ENCODE results near the gene BBS7. TPM values are rescaled to one million over a fixed set of nuclear protein-coding genes. Genes with fewer than 3 reads are reported as not detected.

BBS7 gene
- total RNA-seq, 1 experiment from 2014 or later = 20.5 TPM

- no peak for TF ChIP-seq MLX (CRISPR knock-in tag; IDR thresholded peaks at IDR 0.05)
- TF ChIP-seq PREB (CRISPR knock-in tag; IDR thresholded peaks at IDR 0.05; ENCODE audit: borderline replicate concordance) = no peak
Measured at GRCh38 chr4:121817701-121818100, 52.6 kb downstream of the BBS7 start (continued).

GRCh38 chr4:121817006-121817405, 53.3 kb downstream of the BBS7 start:
- ChIA-PET POLR2A (no interaction called here), CTCF (no interaction called here)
- 0 out of 2 replicates have a peak, but pooled peaks cover 2% of the 10 kb centered on the region for H3K4me1 Mint-ChIP-seq
- no peaks in the 10 kb centered on the region for H3K27me3 Mint-ChIP-seq (ENCODE audit: low read depth)
- H3K36me3 Mint-ChIP-seq = peaks cover 67% of the 10 kb centered on the region
- no peak for DNase-seq (ENCODE audit: low spot score)
- H3K4me3 Mint-ChIP-seq = no peak overlapping the region
- no peaks in the 10 kb centered on the region for H3K9me3 Mint-ChIP-seq
- no peak for TF ChIP-seq CTCF (IDR thresholded peaks at IDR 0.05)
- TF ChIP-seq NR1H2 (CRISPR knock-in tag; IDR thresholded peaks at IDR 0.05) = no peak
- TF ChIP-seq, protein P1, sequence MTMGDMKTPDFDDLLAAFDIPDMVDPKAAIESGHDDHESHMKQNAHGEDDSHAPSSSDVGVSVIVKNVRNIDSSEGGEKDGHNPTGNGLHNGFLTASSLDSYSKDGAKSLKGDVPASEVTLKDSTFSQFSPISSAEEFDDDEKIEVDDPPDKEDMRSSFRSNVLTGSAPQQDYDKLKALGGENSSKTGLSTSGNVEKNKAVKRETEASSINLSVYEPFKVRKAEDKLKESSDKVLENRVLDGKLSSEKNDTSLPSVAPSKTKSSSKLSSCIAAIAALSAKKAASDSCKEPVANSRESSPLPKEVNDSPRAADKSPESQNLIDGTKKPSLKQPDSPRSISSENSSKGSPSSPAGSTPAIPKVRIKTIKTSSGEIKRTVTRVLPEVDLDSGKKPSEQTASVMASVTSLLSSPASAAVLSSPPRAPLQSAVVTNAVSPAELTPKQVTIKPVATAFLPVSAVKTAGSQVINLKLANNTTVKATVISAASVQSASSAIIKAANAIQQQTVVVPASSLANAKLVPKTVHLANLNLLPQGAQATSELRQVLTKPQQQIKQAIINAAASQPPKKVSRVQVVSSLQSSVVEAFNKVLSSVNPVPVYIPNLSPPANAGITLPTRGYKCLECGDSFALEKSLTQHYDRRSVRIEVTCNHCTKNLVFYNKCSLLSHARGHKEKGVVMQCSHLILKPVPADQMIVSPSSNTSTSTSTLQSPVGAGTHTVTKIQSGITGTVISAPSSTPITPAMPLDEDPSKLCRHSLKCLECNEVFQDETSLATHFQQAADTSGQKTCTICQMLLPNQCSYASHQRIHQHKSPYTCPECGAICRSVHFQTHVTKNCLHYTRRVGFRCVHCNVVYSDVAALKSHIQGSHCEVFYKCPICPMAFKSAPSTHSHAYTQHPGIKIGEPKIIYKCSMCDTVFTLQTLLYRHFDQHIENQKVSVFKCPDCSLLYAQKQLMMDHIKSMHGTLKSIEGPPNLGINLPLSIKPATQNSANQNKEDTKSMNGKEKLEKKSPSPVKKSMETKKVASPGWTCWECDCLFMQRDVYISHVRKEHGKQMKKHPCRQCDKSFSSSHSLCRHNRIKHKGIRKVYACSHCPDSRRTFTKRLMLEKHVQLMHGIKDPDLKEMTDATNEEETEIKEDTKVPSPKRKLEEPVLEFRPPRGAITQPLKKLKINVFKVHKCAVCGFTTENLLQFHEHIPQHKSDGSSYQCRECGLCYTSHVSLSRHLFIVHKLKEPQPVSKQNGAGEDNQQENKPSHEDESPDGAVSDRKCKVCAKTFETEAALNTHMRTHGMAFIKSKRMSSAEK (CRISPR knock-in tag; IDR thresholded peaks at IDR 0.05; ENCODE audit: borderline replicate concordance) = no peak
- no peak for TF ChIP-seq FOXP1 (CRISPR knock-in tag; IDR thresholded peaks at IDR 0.05; ENCODE audit: borderline replicate concordance)
- TF ChIP-seq NR3C1 (CRISPR knock-in tag; conservative IDR thresholded peaks at IDR 0.05; ENCODE audit: low read depth) = no peak
- TF ChIP-seq KAT7 (CRISPR knock-in tag; IDR thresholded peaks at IDR 0.05; ENCODE audit: borderline replicate concordance) = no peak
- no peak for TF ChIP-seq GTF2I (CRISPR knock-in tag; conservative IDR thresholded peaks at IDR 0.05)
- TF ChIP-seq MXD4 (CRISPR knock-in tag; IDR thresholded peaks at IDR 0.05; ENCODE audit: borderline replicate concordance) = no peak
- no peak for TF ChIP-seq ZNF512 (CRISPR knock-in tag; IDR thresholded peaks at IDR 0.05; ENCODE audit: borderline replicate concordance)
- no peak for TF ChIP-seq CBFB (CRISPR knock-in tag; IDR thresholded peaks at IDR 0.05; ENCODE audit: low read depth)
- TF ChIP-seq, protein P2, sequence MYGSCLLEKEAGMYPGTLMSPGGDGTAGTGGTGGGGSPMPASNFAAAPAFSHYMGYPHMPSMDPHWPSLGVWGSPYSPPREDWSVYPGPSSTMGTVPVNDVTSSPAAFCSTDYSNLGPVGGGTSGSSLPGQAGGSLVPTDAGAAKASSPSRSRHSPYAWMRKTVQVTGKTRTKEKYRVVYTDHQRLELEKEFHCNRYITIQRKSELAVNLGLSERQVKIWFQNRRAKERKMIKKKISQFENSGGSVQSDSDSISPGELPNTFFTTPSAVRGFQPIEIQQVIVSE (CRISPR knock-in tag; IDR thresholded peaks at IDR 0.05; ENCODE audit: borderline replicate concordance) = no peak
- no peak for ATAC-seq
- no peak overlapping the region for H3K27ac Mint-ChIP-seq

Data from WTC11 (cell line).